GM23338 (cell line): Measurements from ENCODE around the gene GIGYF2. TPM values are rescaled to one million over a fixed set of nuclear protein-coding genes. Genes with fewer than 3 reads are reported as not detected.
A peak's percentile ranks its signal among the peaks of the same experiment; 100 is the strongest.

Experiments used
- ATAC-seq: fragments of 200-7000 bp; cut with Tn5 transposase; 3 replicates; pipeline ENCODE4 v1.9.1; 2020
- DNase-seq: peaks from one replicate; pipeline ENCODE4 v3.0.0-alpha.2; 2015; ENCODE audit warnings: low spot score
- H2AFZ ChIP-seq: fragments of 200-600 bp; sonication (generic); 2 replicates; pipeline ENCODE4 v1.8.0; 2016; ENCODE audit warnings: antibody characterized with exemption, mild to moderate bottlenecking, moderate library complexity
- H3F3A ChIP-seq: fragments of 200-600 bp; sonication (generic); replicated peaks from 2 replicates; pipeline ENCODE4 v1.8.0; 2017; ENCODE audit warnings: antibody characterized with exemption, mixed run types, low read depth
- H3K27ac ChIP-seq: fragments of 200-600 bp; sonication (generic); 2 replicates; pipeline ENCODE4 v1.6.1; 2016; ENCODE audit warnings: low read depth
- H3K27me3 ChIP-seq: fragments of 200-600 bp; sonication (generic); 2 replicates; pipeline ENCODE4 v1.8.0; 2016; ENCODE audit warnings: mild to moderate bottlenecking, mixed run types, moderate library complexity; ENCODE audit not compliant: insufficient read depth
- H3K36me3 ChIP-seq: fragments of 200-600 bp; sonication (generic); 2 replicates; pipeline ENCODE4 v1.8.0; 2016; ENCODE audit warnings: mild to moderate bottlenecking; ENCODE audit not compliant: insufficient read depth
- H3K4me1 ChIP-seq: fragments of 200-600 bp; sonication (generic); 2 replicates; pipeline ENCODE4 v1.8.0; 2016; ENCODE audit warnings: mild to moderate bottlenecking, moderate library complexity; ENCODE audit not compliant: insufficient read depth
- H3K4me2 ChIP-seq: fragments of 200-600 bp; sonication (generic); 2 replicates; pipeline ENCODE4 v1.7.1; 2017; ENCODE audit warnings: mixed run types
- H3K4me3 ChIP-seq: fragments of 200-600 bp; sonication (generic); 2 replicates; pipeline ENCODE4 v1.6.1; 2016; ENCODE audit warnings: mixed run types
- H3K79me2 ChIP-seq: fragments of 200-600 bp; sonication (generic); replicated peaks from 2 replicates; pipeline ENCODE4 v1.8.0; 2017; ENCODE audit warnings: mild to moderate bottlenecking; ENCODE audit not compliant: insufficient read depth
- H3K9me2 ChIP-seq: fragments of 200-600 bp; sonication (generic); 2 replicates; pipeline ENCODE4 v1.8.0; 2017; ENCODE audit not compliant: insufficient read depth
- H4K20me1 ChIP-seq: fragments of 200-600 bp; sonication (generic); replicated peaks from 2 replicates; pipeline ENCODE4 v1.8.0; 2017; ENCODE audit warnings: mild to moderate bottlenecking; ENCODE audit not compliant: insufficient read depth
- H3K27ac Mint-ChIP-seq: 2 replicates; pipeline ENCODE4 v1.8.0; 2020; ENCODE audit warnings: inconsistent platforms, mild to moderate bottlenecking, moderate library complexity, mixed read lengths
- H3K27me3 Mint-ChIP-seq: 3 replicates; pipeline ENCODE4 v1.8.0; 2022; ENCODE audit warnings: low read depth, mild to moderate bottlenecking, moderate library complexity, mixed read lengths, inconsistent platforms; ENCODE audit not compliant: insufficient read depth, poor library complexity
- H3K36me3 Mint-ChIP-seq: 3 replicates; pipeline ENCODE4 v1.8.0; 2021; ENCODE audit warnings: low read depth, mild to moderate bottlenecking, inconsistent platforms, moderate library complexity, mixed read lengths
- H3K4me1 Mint-ChIP-seq: 3 replicates; pipeline ENCODE4 v1.8.0; 2020; ENCODE audit warnings: mild to moderate bottlenecking, inconsistent platforms, mixed read lengths
- H3K4me3 Mint-ChIP-seq: 3 replicates; pipeline ENCODE4 v1.8.0; 2021; ENCODE audit warnings: moderate library complexity, mild to moderate bottlenecking, inconsistent platforms, mixed read lengths
- H3K9me3 Mint-ChIP-seq: 3 replicates; pipeline ENCODE4 v1.8.0; 2020; ENCODE audit warnings: moderate library complexity, mild to moderate bottlenecking, inconsistent platforms, mixed read lengths
- CREB1 ChIP-seq: fragments of 250-450 bp; sonication (Bioruptor Pico); IDR thresholded peaks from 2 replicates; pipeline ENCODE4 v1.5.0; 2020; ENCODE audit warnings: low read depth, mild to moderate bottlenecking, moderate library complexity
- EZH2phosphoT487 ChIP-seq: fragments of 200-600 bp; sonication (generic); IDR thresholded peaks from one replicate; pipeline ENCODE4 v1.8.1; 2018; ENCODE audit warnings: antibody characterized with exemption; ENCODE audit not compliant: unreplicated experiment
- POLR2AphosphoS5 ChIP-seq: IDR thresholded peaks from 2 replicates; pipeline ENCODE4 v1.6.1; 2016; ENCODE audit warnings: antibody characterized with exemption, low read depth
- polyA plus RNA-seq: library from polyadenylated mRNA; unstranded; fragments of >200 nt; fragmentation: Nextera tagmentation; extraction: Ambion mirVana; gene quantifications from 2 replicates; pipeline ENCODE4 v1.2.1, GENCODE V29; 2016
- total RNA-seq: library from RNA; depleted of rRNA; stranded (reverse); fragments of >200 nt; shearing (Covaris generic); gene quantifications from 2 replicates; pipeline ENCODE4 v1.2.3, GENCODE V29; 2014
- TF ChIP-seq, protein P1 (sequence below): IDR thresholded peaks from one replicate; pipeline ENCODE4 v1.6.1; 2018; ENCODE audit warnings: antibody characterized with exemption; ENCODE audit not compliant: unreplicated experiment

The GIGYF2 gene
- total and polyA plus RNA-seq, 2 experiments from 2014 or later, result 48.9 to 104 TPM

DNA sequence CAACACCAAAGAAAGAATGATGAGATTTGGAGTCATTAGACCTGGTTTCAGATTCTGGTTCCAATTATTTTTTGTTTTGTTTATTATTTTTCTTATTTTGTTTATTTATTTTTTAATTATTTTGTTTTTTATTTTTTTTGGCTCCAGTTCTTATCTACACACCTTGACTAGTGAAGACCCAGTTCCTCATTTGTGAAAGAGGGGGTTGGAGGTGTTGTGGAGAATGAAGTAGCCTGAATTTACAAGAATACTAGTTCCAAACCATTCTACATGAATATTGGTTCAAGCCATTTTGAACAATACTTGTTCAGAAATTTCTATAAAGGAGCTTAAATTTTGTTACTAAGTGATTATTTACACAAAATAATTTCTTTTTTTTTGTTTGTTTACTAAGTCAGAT, 86.1 kb downstream of the GIGYF2 start:
- peaks cover 5% of the 10 kb centered on the region; the same call in 2 of the 3 replicates for H3K36me3 Mint-ChIP-seq
- no peak overlapping the region for H3K4me2 ChIP-seq
- no peaks in the 10 kb centered on the region; the same call in 2 of the 3 replicates for H3K9me3 Mint-ChIP-seq
- H3K79me2 ChIP-seq, result no peaks in the 10 kb centered on the region
- no peak for TF ChIP-seq CREB1 (CRISPR knock-in tag)
- no peak overlapping the region for H2AFZ ChIP-seq
- H3K27ac ChIP-seq, result no peak overlapping the region
- H3K36me3 ChIP-seq, result peaks cover 5% of the 10 kb centered on the region; the same call in 1 of the 2 replicates
- H3K27ac Mint-ChIP-seq, result no peak overlapping the region
- H3K9me2 ChIP-seq, result no peaks in the 10 kb centered on the region
- peaks cover 3% of the 10 kb centered on the region for H3K27me3 Mint-ChIP-seq
- H3F3A ChIP-seq, result no peaks in the 10 kb centered on the region
- no peak overlapping the region for H3K4me3 ChIP-seq
- no peaks in the 10 kb centered on the region for H3K27me3 ChIP-seq
- ATAC-seq (no peak), DNase-seq (no peak)
- H4K20me1 ChIP-seq, result peaks cover 4% of the 10 kb centered on the region; the same call in 1 of the 2 replicates
- no peak overlapping the region for H3K4me3 Mint-ChIP-seq
- no peaks in the 10 kb centered on the region for H3K4me1 Mint-ChIP-seq
- H3K4me1 ChIP-seq, result no peaks in the 10 kb centered on the region

DNA sequence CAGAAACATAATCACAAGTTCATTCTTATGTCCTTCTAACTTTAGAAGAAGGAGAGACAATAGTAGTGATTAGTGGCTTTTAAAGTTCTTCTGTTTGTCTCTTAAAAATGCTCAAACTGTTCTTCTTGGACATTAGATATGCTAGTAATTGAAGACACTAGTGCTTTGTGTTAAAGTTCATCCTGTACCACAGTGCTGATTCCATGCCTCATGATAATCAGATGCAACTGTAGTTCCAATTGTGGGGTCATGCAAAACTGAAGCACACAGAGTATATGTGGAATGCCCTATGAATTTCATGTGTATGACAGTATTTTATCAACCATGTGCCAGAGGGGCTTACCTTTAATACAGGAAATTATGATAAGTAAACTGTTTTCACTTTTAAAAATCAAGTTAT, 90.7 kb downstream of the GIGYF2 start:
- H3K4me3 Mint-ChIP-seq, result no peak overlapping the region

DNA sequence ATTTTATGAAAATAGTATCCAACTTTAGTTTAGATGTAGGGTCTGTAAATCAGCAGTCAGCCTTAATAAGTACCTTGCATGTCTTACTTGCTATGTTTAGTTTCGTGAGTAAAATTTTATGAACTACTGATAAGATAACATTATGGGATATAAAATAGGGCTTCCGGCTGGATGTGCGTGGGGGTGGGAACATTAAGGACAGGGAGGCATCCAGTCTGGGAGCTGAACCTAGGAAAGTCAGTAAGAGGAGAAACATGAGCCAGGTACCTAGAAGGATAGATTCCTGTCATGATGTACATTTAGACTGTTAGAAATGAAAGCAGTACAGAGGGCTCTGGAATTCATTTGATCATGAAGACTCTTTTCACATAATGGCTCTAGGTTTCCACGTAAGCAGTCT, 92.0 kb downstream of the GIGYF2 start:
- TF ChIP-seq POLR2AphosphoS5, result no peak
- no peaks in the 10 kb centered on the region for H3F3A ChIP-seq
- H3K4me3 ChIP-seq, result no peak overlapping the region
- no peak overlapping the region for H2AFZ ChIP-seq
- H4K20me1 ChIP-seq, result peaks cover 4% of the 10 kb centered on the region; the same call in 1 of the 2 replicates
- Mint-ChIP-seq H3K36me3 (peaks cover 25% of the 10 kb centered on the region), H3K4me3 (no peak overlapping the region), H3K27ac (no peak overlapping the region), H3K27me3 (peaks cover 3% of the 10 kb centered on the region), H3K4me1 (no peaks in the 10 kb centered on the region), H3K9me3 (no peaks in the 10 kb centered on the region)
- DNase-seq, result no peak
- no peak overlapping the region for H3K27ac ChIP-seq
- no peaks in the 10 kb centered on the region for H3K79me2 ChIP-seq
- H3K27me3 ChIP-seq, result no peaks in the 10 kb centered on the region
- no peaks in the 10 kb centered on the region for H3K4me1 ChIP-seq
- no peak for ATAC-seq
- H3K9me2 ChIP-seq, result no peaks in the 10 kb centered on the region
- peaks cover 25% of the 10 kb centered on the region for H3K36me3 ChIP-seq
- H3K4me2 ChIP-seq, result no peak overlapping the region

More for the DNA sequence above, 90.7 kb downstream of the GIGYF2 start:
- ATAC-seq, result no peak
- Histone ChIP-seq H3K4me1 (no peaks in the 10 kb centered on the region), H3K4me3 (no peak overlapping the region), H3K27ac (no peak overlapping the region), H3K4me2 (no peak overlapping the region), H3K27me3 (no peaks in the 10 kb centered on the region), H3K9me2 (no peaks in the 10 kb centered on the region), H3F3A (no peaks in the 10 kb centered on the region), H3K36me3 (peaks cover 22% of the 10 kb centered on the region), H2AFZ (no peak overlapping the region), H4K20me1 (peaks cover 4% of the 10 kb centered on the region; the same call in 1 of the 2 replicates), H3K79me2 (no peaks in the 10 kb centered on the region)
- Mint-ChIP-seq H3K27ac (no peak overlapping the region), H3K9me3 (no peaks in the 10 kb centered on the region), H3K27me3 (peaks cover 3% of the 10 kb centered on the region), H3K36me3 (peaks cover 25% of the 10 kb centered on the region), H3K4me1 (no peaks in the 10 kb centered on the region)
- no peak for DNase-seq
- TF ChIP-seq EZH2phosphoT487, result peak; percentile 32
- TF ChIP-seq, protein P1, sequence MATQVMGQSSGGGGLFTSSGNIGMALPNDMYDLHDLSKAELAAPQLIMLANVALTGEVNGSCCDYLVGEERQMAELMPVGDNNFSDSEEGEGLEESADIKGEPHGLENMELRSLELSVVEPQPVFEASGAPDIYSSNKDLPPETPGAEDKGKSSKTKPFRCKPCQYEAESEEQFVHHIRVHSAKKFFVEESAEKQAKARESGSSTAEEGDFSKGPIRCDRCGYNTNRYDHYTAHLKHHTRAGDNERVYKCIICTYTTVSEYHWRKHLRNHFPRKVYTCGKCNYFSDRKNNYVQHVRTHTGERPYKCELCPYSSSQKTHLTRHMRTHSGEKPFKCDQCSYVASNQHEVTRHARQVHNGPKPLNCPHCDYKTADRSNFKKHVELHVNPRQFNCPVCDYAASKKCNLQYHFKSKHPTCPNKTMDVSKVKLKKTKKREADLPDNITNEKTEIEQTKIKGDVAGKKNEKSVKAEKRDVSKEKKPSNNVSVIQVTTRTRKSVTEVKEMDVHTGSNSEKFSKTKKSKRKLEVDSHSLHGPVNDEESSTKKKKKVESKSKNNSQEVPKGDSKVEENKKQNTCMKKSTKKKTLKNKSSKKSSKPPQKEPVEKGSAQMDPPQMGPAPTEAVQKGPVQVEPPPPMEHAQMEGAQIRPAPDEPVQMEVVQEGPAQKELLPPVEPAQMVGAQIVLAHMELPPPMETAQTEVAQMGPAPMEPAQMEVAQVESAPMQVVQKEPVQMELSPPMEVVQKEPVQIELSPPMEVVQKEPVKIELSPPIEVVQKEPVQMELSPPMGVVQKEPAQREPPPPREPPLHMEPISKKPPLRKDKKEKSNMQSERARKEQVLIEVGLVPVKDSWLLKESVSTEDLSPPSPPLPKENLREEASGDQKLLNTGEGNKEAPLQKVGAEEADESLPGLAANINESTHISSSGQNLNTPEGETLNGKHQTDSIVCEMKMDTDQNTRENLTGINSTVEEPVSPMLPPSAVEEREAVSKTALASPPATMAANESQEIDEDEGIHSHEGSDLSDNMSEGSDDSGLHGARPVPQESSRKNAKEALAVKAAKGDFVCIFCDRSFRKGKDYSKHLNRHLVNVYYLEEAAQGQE, result no peak
